Mucosa of gallbladder (tissue), 1 donor: ENCODE measurements around the gene CEP85L. TPM values are rescaled to one million over a fixed set of nuclear protein-coding genes. Genes with fewer than 3 reads are reported as not detected.

Experiments used
- DNase-seq: peaks from one replicate; pipeline ENCODE4 v3.0.0-alpha.2; 2020; ENCODE audit warnings: low spot score
- total RNA-seq: library from RNA; stranded (reverse); gene quantifications from one replicate; pipeline ENCODE4 v1.2.1, GENCODE V29; 2021
- donor health status: DM: no; HTN: no; CAD: no.

CEP85L gene
- total RNA-seq, 1 donor from 2014 or later: 9.7 TPM

- DNase-seq: no peak
Measured at GRCh38 chr6:118621799-118622470, 29.5 kb downstream of the CEP85L start.

GRCh38 chr6:118620202-118620601 lies 31.2 kb downstream of the CEP85L start:
- no peak for DNase-seq

DNA sequence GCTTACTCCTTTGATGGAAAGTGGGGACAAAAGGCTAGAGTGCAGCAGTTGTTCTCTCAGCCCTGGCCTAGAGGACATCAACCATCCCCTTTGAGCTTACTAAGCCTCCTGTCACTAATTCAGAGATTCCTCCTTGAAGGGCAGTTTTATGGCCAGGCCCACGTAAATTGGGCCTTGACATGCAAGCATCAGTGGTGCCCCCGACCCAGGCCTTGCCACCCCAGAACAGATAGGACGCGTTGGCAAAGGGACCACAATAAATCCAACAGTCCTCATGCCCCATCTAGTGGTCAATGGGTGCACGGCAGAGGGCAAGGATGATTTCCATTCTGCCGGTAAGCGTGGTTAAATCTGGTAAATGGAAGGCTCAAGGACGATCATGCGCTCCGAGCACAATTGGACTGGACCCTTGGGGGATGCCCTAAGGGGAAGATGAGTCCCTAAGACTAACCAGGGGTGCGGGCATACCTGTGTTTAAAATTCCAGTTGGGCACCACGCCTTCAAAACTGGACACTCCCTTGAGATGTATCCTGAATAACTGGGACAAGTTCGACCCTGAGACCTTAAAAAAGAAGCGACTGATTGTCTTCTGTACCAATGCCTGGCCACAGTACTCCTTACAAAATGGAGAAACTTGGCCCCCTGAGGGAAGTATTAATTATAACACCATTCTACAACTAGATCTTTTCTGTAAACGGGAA lies 32.6 kb downstream of the CEP85L start:
- DNase-seq: peak; percentile 45

DNA sequence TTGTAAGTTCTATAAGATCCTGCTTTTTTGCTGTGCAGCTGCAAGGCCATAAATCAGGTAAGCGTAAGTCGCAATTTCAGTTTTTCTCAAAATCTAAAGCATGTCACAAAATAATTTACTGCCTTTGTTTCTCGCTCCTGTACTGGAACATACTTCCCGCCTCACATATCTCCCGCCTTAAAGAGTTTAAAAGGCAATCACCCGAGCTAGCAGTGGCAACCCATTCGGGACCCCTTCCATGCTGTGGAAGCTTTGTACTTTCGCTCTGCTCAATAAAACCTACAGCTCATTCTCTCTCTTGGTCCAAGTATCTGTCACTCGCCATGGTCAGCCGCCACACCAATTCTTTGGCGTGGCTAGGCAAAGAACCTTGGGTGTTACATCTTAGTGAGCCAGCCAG lies 34.0 kb downstream of the CEP85L start:
- DNase-seq: no peak

- DNase-seq: no peak
Measured at GRCh38 chr6:118611334-118611733, 40.1 kb downstream of the CEP85L start.

DNA sequence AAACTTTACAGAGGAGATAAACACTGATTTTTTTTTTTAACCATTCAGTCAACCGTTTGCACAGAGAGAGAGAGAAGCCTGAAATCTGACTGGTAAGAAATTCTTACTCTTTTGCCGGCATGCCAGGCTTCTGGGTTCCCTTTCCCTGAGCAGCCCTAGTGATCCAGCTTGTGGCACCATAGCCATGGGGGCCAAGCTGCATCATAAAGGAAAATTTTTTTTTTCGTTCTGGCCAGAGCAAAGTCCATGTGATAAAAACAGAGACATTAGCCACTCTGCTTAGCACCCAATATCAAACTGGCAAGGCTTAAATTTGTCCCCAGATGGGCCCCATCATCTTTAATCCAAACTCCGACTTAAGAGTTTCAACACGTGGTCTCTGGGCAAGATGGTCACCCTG lies 44.5 kb downstream of the CEP85L start:
- no peak for DNase-seq

GRCh38 chr6:118606268-118606667 lies 45.1 kb downstream of the CEP85L start:
- no peak for DNase-seq

GRCh38 chr6:118603372-118603771 lies 48.0 kb downstream of the CEP85L start:
- no peak for DNase-seq

DNA sequence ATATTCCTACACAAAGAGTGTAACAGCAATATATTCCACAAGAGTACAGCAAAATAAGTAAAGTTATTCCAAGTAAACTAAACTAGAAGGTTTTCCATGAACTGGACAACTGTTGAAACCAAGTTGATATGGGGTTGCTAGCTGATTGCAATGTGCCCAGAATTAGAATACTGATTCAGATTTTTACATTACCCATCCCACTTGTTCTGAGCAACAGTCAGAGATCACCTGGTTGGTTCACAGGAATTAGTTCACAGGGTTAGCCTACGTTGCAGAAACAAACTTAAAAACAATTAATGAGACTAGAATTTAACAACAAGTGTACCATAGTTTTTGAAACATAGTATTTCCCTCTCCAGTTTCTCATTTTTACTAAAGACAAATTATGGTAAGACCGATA lies 49.1 kb downstream of the CEP85L start:
- DNase-seq: no peak

- DNase-seq: no peak
Measured at GRCh38 chr6:118598324-118598723, 53.1 kb downstream of the CEP85L start.

DNA sequence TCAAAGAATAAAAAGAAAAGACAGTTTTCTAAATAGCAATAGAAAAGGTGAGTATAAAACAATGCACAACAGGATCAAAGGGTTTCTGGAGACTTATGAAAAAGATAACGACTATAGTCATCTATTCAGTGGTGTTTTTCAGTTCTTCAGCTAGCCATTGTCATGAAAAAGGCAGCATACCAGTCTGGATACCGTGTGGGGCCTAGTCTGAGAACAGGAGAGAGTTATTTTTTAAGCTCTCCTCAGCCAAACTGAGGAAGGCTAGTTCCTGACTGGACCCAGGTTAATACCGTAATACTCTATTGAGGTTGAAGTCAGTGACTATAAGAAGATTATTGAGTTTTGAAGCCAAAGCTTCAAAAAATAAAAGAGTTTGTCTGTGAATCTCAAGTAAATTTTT lies 53.8 kb downstream of the CEP85L start:
- DNase-seq: no peak

DNA sequence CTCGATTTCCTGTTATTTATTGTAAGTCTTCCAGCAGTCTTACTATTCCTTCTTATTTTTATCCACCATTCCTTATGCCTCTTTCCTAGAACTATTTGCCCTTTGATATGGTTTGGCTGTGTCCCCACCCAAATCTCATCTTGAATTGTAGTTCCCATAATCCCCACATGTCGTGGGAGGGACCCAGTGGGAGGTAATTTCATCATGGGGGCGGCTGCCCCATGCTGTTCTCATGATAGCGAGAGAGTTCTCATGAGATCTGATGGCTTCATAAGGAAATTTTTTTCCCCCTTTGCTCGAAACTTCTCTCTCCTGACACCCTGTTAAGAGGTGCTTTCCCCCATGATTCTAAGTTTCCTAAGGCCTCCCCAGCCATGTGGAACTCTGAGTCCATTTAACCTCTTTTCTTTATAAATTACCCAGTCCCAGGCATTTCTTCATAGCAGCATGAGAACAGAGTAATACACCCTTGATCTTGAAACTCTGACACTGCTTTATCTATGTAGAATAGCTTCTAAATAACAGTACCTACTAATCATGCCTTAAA lies 54.5 kb downstream of the CEP85L start:
- DNase-seq: no peak

GRCh38 chr6:118594877-118595276 lies 56.5 kb downstream of the CEP85L start:
- DNase-seq: no peak

- DNase-seq: no peak
Measured at GRCh38 chr6:118591897-118592296, 59.5 kb downstream of the CEP85L start.

GRCh38 chr6:118589649-118590365 lies 61.6 kb downstream of the CEP85L start:
- DNase-seq: no peak

DNA sequence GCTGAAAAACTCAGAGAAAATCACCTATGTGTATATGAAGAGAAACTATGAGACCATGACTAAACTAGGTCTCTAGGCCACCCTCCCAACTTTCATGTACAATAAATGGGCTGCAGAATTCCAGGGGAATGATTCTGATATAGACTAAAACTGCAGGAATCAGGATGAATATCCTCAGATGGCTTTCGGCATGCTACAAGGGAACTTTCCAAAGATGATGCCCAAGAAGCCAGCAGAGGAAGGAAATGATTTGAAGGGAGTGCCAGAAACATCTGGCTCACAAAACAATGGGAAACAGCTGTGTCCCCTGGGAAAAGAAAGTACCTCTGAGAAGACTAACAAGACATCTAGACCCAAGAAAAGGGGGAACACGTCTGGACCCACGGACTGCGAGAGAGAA lies 62.2 kb downstream of the CEP85L start:
- DNase-seq: no peak

GRCh38 chr6:118588626-118589025 lies 62.8 kb downstream of the CEP85L start:
- DNase-seq: no peak

GRCh38 chr6:118586746-118587485 lies 64.5 kb downstream of the CEP85L start:
- DNase-seq: no peak

DNA sequence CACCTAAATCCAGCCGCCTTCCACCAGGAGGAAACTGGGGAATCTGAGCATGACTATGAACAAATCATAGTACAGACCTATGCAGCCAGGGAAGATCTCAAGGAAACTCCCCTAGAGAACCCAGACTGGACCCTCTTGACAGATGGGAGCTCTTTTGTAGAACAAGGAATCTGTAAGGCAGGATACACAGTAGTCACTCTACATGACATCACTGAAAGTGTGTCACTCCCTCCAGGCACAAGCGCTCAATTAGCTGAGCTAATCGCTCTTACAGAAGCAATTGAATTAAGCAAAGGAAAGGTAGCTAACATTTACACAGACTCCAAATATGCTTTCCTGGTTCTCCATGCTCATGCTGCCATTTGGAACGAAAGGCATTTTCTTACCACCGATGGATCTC lies 66.5 kb downstream of the CEP85L start:
- DNase-seq: no peak

DNA sequence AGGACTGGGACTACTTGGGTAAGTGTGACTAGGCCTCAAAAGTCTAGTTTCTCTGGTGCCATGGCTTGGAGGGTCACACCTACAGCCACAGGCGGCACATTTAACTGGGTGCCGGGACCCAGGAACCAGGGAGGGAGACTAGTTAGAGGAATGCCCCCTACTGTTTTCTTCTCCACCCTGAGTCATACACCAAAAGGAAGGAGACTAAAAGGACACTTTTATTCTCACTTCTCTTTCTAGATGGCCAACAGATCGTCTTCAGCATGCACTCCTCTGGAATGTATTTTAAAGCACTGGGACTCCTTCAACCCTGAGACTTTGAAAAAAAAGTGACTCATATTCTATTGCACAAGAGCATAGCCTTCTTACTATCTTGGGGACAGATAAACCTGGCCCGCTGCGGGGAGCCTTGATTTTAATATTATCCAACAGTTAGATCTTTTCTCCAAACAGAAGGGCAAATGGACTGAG lies 69.9 kb downstream of the CEP85L start:
- DNase-seq: no peak

DNA sequence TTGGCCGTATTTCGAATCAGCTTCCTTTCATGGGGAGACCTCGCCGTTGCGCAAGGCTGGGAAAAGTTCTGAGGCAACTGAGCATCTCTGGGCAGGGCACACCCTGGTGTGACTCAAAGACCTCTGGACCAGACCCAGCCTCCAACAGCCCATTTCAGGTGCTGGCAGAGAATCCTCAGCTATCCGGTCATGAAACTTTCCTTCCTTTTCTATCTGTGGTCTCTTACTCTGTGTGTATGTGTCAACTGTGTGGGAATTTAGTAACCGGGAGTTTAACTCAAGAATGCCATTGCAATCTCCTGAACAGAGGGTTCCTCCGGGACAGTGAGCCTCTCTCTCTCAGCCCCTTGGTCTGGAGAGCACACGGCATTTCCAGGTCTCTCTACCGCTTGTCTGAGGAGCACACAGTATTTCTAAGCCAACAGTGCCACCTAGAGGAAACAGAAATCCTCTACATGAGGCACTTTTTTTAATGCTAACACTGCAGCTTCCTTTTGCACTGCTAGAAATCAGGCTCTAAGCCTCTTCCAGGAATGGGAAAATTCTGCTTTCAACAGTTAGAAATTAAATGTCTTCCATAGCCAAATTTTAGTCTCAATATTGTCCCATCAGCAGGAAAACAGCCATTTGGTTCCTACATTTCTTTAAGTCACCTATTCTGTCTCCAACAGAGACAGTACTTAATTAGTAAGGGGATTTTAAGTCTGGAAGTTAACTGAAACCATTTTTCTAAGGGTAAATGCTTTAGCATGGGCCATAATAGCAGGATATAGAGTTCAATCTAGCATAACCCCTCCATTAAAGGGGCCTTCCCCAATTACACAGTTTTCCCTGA lies 70.6 kb downstream of the CEP85L start:
- peak; percentile 48 for DNase-seq
